UCSD-AML1 (cell line): ENCODE results near the gene GPR18.

Experiments
- DNase-seq: peaks from one replicate; lab custom pipeline; 2025; ENCODE audit not compliant: unreplicated experiment; lab: John Stamatoyannopoulos, UW

Gene GPR18, protein sequence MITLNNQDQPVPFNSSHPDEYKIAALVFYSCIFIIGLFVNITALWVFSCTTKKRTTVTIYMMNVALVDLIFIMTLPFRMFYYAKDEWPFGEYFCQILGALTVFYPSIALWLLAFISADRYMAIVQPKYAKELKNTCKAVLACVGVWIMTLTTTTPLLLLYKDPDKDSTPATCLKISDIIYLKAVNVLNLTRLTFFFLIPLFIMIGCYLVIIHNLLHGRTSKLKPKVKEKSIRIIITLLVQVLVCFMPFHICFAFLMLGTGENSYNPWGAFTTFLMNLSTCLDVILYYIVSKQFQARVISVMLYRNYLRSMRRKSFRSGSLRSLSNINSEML

DNA sequence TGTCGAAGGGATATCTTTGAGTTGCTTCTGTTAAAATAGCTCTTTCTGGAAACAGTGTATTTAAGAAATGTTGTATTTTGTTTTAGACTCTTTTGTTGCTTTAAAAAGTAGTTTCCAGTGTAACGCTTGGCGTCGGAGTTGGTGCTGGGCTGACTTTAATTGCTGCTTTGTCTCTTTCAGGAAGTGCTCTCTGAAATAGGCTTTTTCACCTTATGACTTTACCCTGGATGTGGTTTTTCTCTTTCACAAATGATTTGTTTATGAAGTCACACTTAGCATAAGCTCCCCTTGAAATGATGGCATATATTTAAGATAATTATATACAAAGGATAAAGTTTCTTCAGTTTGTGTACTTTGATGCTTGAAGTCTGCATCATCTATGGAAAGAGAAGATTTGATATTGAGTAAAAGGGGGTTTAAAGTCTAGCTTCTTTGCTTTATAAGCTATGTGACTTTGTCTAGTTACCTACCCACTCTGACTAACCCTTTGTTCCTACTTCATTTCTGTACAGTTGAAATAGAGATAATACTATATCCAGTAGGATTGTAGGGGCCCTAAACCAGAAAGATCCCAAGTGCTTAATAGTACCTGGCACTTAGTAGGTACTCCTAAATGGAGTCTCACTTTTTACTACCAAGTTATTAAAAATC, at the start of gene GPR18:
GPR18 (minus strand) TSS at position 170 of the 651 bp plus-strand sequence. CDS start 2,507 bp downstream, outside the sequence.
- DNase-seq: no peak

DNA sequence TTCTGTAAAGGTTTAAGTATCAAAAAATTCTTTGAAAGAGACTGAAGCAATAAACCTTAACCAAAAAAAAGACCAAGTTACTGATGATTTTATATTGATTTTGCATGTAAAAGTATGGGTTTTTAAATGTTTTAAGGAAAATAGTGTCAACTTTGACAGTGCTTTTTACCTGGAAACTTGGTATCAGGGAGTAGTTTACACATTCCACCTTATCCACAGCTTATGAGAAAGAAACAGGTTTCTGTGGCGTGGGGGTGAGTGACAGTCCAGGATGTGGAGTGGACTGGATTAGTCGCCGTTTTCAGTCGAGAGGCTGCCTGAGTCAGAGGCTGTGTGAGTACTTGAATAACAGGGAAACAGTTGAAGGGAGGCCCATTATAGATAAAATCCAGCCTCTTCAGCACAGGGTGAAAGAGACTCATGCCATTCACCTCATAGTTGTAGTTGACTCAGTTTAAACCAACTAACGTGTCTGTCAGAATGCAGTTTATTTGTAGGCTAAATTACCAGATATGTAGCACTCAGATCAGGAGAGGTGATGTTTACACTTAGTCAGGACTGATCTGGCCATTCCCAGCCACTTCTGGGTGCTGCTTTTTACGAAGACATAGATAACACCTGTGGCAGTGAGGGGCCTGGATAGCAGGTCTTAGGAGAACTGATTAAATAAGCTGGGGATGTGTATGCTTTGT, 49.6 kb upstream of the GPR18 start:
- peak; percentile 47 for DNase-seq

DNA sequence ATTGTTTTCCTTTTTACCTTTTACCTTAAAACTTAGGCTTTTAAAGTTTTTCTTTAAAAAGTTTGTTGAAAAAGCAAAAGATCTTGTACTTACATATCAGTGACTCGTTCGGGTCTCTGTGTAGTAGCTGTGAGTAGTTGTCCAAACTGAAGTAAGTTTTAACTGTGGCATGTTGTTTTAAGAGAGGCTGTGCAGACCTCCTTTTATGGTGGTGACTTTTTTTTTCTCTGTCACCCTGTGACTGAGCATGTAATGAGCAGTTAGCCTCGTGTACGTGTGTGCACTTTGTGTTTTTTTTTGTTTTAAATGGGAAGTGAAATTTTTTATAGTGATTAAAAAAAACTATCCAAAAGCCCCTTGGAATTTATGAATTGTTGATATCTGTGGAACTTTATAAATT, 49.1 kb upstream of the GPR18 start, which contains the start of gene GPR183:
GPR183 (minus strand) TSS at position 153 of the 400 bp plus-strand sequence. CDS start 11,254 bp downstream, outside the sequence.
- DNase-seq: no peak

DNA sequence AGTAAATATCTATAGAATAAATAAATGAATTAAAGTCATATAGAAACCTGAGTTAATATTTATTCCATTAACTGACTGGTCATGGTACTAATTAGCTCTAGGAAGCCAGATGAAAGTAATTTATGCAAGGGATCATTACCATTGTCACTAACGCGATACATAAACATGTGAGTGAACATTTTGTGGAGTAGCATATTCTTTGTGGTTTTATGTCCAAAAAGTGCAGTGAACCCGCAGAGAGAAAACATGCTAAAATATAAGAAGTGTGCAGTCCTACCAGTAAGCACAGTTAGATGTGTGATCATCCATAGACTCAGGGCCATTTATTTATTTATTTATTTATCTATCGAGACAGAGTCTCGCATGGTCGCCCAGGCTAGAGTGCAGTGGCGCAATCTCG, 47.4 kb upstream of the GPR18 start:
- DNase-seq: no peak

DNA sequence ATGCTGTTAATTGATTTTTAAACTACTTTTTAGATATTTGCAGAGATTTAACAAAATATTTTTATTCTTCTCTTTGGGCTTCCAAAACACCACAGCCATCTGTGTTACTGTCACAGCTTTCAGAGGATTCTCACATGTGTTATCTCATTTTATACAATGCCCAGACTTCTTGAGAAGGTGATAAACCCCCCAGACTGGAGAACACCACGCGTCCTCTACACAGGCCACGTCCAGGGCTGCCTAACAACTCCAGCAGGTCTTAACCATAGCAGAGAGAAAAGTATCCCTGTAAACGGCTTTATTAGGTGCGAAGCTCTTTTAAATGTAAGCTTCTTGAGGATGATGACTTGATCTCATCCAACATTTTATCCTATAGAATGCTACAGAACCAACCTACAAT, 47.0 kb upstream of the GPR18 start:
- DNase-seq: no peak

DNA sequence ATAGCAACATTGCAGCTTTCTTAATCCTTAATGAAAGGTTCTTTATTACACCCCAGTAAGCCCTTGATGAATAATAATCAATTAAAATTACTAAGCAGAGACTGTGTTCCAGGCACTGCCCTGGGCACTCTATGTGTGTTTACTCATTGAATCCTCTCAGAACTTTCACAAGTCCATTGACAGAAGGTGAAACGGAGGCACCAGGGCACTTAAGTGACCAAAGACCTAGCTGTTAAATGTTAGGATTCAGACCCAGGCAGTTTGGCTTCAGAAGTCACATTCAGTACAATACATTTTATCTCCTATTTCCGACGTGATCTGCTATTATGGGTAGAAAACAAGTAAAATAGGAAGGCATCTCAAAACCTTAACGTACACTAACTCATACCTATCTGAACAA, 46.4 kb upstream of the GPR18 start:
- DNase-seq: no peak

DNA sequence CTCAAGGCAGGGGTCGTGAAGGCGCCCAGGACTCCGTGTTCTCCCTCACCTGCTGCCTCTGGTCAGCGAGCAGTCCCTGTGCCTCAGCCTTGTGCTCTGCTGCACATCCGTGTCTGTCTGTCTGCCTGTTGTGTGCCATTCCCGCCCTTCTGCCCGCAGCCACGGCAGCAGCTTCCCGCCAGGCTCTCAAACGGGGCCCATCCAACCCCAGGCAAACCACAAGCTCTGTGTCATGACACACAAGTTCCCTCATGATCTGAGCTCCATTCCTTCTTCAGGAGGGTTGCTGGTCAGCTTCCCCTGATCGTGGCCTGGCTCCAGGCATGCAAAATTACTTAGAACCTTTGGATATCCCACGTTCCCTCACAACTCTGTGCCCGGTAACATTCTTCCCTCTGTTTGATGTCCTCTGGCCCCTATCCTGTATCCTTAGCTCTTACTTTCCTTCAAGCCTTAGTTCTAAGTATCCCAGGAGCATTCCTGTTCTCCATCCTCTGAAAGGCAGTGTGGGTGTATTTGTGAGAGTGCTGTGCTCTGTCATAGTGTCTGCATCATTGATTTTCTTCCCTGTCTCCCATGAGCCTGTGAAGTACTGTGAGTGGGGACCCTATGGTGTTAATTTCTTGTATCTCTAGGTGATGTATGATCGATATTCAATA, 45.8 kb upstream of the GPR18 start:
- DNase-seq: peak; percentile 36

DNA sequence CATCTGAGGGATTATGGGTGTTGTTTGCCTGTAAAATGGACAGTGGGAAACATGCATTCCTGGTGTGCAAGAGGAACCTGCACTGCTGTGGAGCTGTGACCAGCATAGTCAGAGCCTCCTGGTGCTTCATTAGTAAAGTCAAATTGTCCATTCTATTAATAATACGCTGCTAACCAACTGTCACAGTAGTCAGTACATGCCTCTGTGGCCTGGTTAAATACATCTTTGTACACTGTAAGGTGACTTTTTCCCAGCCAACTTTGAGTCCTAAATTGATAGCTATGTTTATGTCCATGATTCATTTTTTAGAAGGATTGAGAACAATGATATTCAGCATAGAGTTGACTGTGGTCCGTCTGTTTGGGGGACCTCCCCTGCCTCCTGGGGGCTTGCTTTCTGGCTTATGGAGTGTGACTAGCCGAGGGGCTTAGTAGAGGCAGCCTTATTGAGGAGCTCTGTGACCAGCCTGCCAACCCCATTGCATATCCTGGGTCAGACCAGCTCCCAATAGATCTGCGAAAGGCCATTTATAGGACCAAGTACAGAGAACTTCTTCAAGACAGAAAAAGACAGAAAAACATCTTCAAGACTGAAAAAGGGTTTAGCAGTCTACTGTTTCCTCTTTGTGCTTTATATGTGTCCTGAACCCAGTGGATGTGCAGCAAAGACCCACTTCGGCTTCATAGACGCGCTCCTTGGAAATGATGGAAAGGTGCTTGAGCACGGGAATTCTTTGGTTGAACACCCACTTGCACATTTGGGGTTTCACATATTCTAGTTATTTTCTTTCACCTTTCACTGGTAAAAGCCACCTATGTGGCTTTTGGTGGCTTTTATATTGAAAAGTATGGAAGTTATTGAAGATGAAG, 44.7 kb upstream of the GPR18 start:
- DNase-seq: no peak

DNA sequence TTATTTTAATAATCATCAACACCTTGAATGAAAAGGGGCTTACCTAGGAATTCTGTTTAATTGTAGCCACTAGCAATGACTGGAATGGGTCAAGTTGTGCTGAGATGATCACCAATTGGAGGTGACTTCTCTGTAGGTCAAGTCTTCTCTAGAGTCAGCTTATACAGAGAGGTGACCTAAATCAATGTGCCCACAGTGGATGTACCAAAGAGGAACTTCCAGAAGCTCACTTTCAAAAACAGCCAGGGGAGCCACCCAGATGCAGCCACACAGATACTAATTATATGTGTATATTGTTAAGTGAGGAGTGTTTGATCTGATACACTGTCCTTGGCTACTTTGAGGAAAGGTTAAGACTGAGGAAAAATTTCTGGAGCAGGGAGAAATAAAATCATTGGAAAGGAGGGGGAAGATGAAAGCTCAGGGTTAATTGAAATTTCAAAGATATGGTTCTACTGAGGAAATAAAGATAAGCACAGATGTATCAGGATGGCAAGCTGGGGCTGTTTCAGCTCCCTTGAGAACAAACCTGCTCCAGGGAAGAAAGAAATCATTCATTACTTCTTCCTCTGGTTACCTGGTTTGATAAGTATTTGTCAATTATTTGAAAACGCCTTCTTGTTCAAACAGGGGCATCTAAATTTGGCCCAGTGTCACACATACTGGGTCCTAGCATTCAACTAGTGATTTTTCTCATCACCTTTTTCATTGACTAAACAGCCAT, 43.9 kb upstream of the GPR18 start:
- DNase-seq: no peak

DNA sequence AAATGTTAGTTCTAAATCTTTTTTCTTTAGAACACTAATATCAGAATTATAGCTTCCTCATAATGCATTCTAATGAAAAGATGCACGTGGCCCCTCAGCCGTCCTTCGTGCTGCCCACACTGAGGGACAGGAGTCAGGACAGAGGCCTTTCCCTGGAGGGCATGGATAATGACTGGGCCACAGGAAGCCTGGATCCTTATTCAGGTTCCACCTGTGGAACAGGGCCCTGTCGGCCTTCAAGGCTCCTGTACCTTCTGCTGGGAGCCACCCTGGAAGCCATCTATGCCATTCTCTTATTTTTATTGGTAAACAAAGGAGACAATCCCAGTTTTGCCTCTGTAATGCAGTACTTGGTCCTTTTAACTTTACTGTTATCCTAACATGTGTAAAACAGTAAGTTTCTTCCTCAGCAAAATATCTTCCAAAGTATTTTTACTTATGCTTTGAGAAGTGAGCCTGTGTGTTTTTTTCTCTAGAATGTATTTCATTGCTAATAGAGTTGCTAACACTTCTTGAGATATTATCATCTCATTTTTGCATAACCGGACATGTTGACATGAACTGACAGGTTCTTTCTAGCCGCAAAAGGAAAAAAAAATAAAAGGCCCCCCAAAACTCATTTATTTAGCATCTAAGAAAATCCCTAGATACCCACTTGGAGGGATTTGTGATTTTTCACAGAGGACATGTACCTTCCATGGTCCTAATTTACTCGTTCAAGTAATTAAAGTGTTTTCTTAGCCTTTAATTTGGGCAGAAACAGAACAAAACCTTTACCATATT, 43.1 kb upstream of the GPR18 start:
- no peak for DNase-seq

DNA sequence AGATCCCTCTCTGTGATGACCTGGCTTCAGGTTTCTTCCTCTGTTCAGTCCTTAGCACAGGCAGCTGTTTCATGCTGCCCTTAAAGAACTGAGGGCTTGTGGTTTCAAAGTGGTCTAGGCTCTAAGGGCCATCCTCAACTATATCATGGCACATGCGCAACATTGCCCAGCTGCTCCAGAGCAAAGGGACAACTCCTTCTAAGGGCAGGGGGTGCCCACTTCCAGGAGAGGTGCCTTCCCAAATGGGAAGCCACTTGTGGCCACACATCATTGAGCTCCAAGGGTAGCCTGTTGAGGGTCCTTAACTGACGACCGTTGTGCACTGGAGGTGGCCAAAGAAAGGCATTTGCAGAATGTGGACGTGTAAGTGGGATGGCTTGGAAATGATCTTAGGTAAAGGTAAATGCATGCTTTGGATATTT, 41.8 kb upstream of the GPR18 start:
- no peak for DNase-seq

DNA sequence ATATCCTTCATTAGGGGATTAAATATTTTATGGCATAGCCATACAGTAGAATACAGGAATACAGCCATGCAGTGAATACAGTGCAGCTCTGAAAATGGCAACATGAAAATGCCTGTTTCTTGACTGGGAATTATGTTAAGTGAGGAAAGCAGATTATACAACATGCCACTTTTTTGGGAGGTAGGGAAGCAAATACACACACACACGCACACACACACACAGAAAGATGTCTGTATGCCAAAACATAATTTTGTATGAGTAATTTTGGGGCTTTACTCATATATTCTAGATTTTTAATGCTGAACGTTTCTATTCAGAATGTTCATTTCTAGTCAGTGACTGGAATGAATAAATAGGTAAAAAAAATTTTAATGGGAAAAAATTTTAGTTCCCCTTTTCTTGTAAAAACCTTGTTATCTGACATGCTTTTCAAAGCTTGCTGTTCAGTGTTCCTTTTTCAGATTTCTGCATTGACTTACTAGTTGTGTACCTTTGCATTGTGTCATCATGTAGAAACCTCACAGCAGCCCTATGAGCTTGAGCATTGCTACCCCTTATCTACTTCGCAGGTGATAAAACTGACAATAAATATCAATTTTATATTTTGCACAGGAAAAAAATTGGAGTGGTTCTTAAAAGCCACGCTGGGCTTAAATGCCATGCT, 41.2 kb upstream of the GPR18 start:
- no peak for DNase-seq

DNA sequence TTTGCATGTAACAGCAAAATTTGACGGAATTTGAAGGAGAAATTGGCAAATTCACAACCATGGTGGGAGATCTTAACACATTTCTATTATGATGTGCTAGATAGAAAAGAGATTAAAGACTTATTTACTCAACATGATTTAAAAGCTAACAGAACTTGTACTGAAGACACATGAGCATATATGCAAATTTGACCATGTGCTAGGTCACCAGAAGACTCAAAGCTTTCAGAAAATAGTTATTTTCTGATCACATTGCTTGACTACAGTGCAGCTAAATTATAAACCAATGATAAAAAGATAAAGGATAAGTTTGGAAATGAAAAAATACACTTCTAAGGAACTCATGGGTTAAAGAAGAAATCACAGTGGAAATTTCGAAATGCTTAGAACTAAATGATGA, 39.9 kb upstream of the GPR18 start:
- no peak for DNase-seq

DNA sequence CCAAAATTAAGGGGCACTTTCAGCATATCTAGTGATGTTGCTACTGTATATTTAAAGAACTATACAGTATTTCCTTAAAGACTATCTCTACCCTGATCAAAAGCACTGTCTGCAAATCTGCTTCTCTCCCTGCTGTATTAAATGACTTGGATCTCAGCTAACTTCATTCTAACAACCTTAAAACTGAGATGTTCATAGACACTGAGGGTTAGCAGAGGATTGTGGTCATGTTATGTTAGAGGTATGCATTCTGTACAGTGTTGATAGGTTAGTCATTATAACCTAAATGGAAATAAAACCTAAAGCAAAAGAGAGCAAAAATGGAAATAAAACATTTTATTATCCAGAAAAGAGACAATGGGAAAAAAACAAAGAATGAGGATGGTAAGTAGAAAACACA, 39.2 kb upstream of the GPR18 start:
- DNase-seq: no peak

DNA sequence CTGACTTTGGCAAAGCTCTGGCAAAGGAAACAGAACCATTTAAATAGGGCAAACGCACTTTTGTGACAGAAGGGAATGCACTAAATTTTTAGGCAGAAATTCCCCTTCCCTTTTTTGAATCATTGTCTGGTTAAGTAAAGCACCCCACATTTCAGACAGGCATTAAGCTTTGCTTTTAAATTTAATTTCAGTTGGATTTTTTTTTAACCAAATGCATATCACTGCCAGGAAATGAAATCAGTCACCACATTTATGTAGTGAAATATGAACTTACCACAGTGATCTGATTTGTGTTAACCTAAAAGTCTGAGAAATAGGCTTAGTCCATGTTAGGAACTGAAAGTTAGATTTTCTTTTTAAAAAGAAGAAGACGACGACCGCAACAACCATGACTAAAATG, 38.2 kb upstream of the GPR18 start:
- no peak for DNase-seq

DNA sequence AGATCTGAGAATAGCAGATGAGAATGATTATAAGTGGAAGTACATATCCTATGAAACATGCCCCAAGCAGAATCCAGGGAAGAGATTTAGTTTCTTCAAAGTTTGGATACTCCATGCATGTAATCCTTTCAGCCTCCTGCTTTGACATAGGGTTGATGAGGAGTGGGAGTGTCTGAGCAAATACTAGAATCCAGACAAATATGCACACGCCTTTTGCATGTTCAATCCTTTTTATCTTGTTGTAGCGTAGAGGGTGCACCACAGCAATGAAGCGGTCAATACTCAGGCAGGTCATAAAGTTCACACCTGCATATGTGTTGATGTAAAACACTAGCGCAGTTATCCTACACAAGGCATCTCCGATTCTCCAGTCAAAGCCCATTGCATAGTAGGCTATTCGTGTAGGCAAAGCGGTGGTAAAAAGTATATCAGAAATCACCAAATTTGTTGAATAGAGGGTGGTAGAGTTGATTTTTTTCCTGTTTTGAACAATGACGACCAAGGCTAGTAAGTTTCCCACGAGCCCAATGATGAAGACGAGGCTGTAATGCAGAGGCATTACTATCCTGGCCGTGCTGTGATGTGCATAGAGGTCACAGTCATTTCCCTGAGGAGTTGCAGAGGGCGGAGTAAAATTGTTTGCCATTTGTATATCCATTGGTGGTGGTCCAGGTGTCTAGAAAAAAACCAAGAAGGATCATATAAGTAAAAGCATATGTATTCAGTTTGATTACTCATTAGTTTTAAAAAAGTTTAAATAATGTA, 37.5 kb upstream of the GPR18 start:
- no peak for DNase-seq

DNA sequence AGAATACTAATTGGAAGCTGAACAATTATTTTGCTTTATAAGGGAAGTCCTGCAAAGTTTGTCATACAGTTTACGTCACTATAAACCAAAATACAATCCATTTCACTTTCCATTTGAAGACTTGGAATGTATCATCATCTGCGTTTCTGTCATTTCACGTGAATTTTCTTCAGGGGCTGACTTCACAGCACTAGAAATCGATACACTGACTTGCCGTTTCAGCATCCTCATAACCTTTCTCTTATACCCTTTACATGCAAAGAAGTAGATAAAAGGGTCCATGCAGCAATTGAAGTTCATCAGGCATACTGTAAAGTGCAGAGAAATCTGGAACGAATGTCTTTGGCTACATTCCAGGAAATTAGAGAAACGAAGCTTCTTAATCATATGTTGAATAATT, 36.8 kb upstream of the GPR18 start:
- DNase-seq: no peak

DNA sequence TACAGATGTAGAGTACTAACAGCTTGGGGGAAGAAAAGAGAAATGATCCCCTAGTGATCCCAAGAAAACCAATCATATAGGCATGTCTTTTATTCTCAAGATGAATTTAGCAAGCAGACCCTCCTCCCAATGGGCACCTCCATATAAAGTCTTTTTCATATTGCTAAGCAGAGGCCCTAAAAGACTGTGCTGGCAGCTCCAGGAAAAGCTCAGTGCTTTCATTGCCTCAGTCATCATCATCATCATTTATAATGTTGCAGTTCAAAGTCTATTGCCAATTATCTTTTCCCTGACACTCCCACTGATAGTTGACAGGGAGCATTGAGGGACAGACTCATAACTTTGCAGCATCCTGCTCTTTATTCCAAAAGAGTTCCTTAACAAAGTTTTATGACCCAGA, 36.0 kb upstream of the GPR18 start:
- no peak for DNase-seq
